DND-41 (cell line): ENCODE results near the gene GNAS-AS1.

Experiments used
- ATAC-seq: fragments of 200-7000 bp; cut with Tn5 transposase; 3 replicates; pipeline ENCODE4 v1.9.1; 2021; ENCODE audit warnings: low read depth; ENCODE audit not compliant: insufficient read depth
- DNase-seq: peaks from one replicate; pipeline ENCODE4 v3.0.0-alpha.2; 2020
- H2AFZ ChIP-seq: 2 replicates; pipeline ENCODE4 v1.6.0; 2012; ENCODE audit warnings: low read depth, low read length
- H3K27ac ChIP-seq: 2 replicates; pipeline ENCODE4 v1.5.1; 2012; ENCODE audit warnings: low read length, inconsistent platforms
- H3K27me3 ChIP-seq: fragments of 200-600 bp; sonication (generic); 2 replicates; pipeline ENCODE4 v1.6.0; 2012; ENCODE audit warnings: low read length, mild to moderate bottlenecking, inconsistent platforms; ENCODE audit not compliant: insufficient read depth, poor library complexity
- H3K36me3 ChIP-seq: 2 replicates; pipeline ENCODE4 v1.5.1; 2012; ENCODE audit warnings: low read length, inconsistent platforms; ENCODE audit not compliant: insufficient read depth
- H3K4me1 ChIP-seq: 2 replicates; pipeline ENCODE4 v1.5.1; 2012; ENCODE audit warnings: mild to moderate bottlenecking, low read length; ENCODE audit not compliant: insufficient read depth
- H3K4me2 ChIP-seq: 2 replicates; pipeline ENCODE4 v1.6.0; 2012; ENCODE audit warnings: mild to moderate bottlenecking, moderate library complexity, low read length, inconsistent platforms; ENCODE audit not compliant: insufficient read depth
- H3K4me3 ChIP-seq, 2 experiments: fragments of 200-600 bp in 1 of 2; shearing (Covaris generic) in 1 of 2; 2 replicates each; pipeline ENCODE4 v1.5.1; 2012 to 2016; ENCODE audit warnings: inconsistent platforms in 2 of 2, low read length in 2 of 2, mild to moderate bottlenecking in 2 of 2, low read depth in 1 of 2, moderate library complexity in 1 of 2
- H3K79me2 ChIP-seq: 2 replicates; pipeline ENCODE4 v1.6.0; 2012; ENCODE audit warnings: low read length, inconsistent platforms; ENCODE audit not compliant: insufficient read depth
- H3K9ac ChIP-seq: 2 replicates; pipeline ENCODE4 v1.6.0; 2012; ENCODE audit warnings: low read depth, mild to moderate bottlenecking, inconsistent platforms, low read length, moderate library complexity
- H3K9me3 ChIP-seq: 2 replicates; pipeline ENCODE4 v1.5.1; 2012; ENCODE audit warnings: low read length, moderate library complexity, mild to moderate bottlenecking, inconsistent platforms; ENCODE audit not compliant: insufficient read depth, severe bottlenecking
- H4K20me1 ChIP-seq: 2 replicates; pipeline ENCODE4 v1.6.0; 2012; ENCODE audit warnings: low read length; ENCODE audit not compliant: insufficient read depth
- CTCF ChIP-seq: IDR thresholded peaks from 2 replicates; pipeline ENCODE4 v1.5.1; 2012; ENCODE audit warnings: borderline replicate concordance, low read length, moderate library complexity, mild to moderate bottlenecking; ENCODE audit not compliant: poor library complexity, severe bottlenecking; ENCODE audit errors: extremely low read depth
- EZH2 ChIP-seq: IDR thresholded peaks from 3 replicates; pipeline ENCODE4 v1.6.1; 2012; ENCODE audit warnings: borderline replicate concordance, low read depth, mild to moderate bottlenecking, moderate library complexity, low read length, inconsistent platforms; ENCODE audit not compliant: severe bottlenecking

The GNAS-AS1 gene

GRCh38 chr20:58877050-58877975 is 26.6 kb upstream of the GNAS-AS1 start:
- Histone ChIP-seq H3K27me3 (no peaks in the 10 kb centered on the region), H3K79me2 (no peaks in the 10 kb centered on the region), H3K9me3 (no peaks in the 10 kb centered on the region), H3K27ac (no peak overlapping the region), H3K4me1 (no peaks in the 10 kb centered on the region), H3K36me3 (no peaks in the 10 kb centered on the region), H2AFZ (no peak overlapping the region), H3K9ac (no peak overlapping the region), H3K4me3 (no peak overlapping the region), H3K4me2 (no peak overlapping the region), H4K20me1 (no peaks in the 10 kb centered on the region)
- ATAC-seq = no peak
- no peak for TF ChIP-seq CTCF
- no peak for DNase-seq

GRCh38 chr20:58876437-58876836 is 25.7 kb upstream of the GNAS-AS1 start:
- Histone ChIP-seq H3K4me3 (no peak overlapping the region), H3K4me2 (no peak overlapping the region), H3K27ac (no peak overlapping the region), H3K79me2 (no peaks in the 10 kb centered on the region), H3K9me3 (no peaks in the 10 kb centered on the region), H3K9ac (no peak overlapping the region), H2AFZ (no peak overlapping the region), H3K36me3 (no peaks in the 10 kb centered on the region), H4K20me1 (no peaks in the 10 kb centered on the region), H3K27me3 (no peaks in the 10 kb centered on the region), H3K4me1 (no peaks in the 10 kb centered on the region)
- TF ChIP-seq CTCF = no peak
- no peak for TF ChIP-seq EZH2
- ATAC-seq = no peak
- no peak for DNase-seq

- Histone ChIP-seq H3K4me3 (no peak overlapping the region), H3K27ac (no peak overlapping the region), H3K27me3 (no peaks in the 10 kb centered on the region), H3K9ac (no peak overlapping the region), H3K9me3 (no peaks in the 10 kb centered on the region), H4K20me1 (no peaks in the 10 kb centered on the region), H2AFZ (no peak overlapping the region), H3K36me3 (no peaks in the 10 kb centered on the region), H3K4me2 (no peak overlapping the region), H3K79me2 (no peaks in the 10 kb centered on the region), H3K4me1 (no peaks in the 10 kb centered on the region)
- ATAC-seq (no peak), DNase-seq (no peak)
- TF ChIP-seq EZH2 = no peak
- TF ChIP-seq CTCF = no peak
Measured at GRCh38 chr20:58875541-58876134, 24.9 kb upstream of the GNAS-AS1 start.
